Pancreas (tissue), 10 donors: Measurements from ENCODE around the gene ZMYM4. TPM values are rescaled to one million over a fixed set of nuclear protein-coding genes. Genes with fewer than 3 reads are reported as not detected.
"Not testable (repeated sequence)": the region's sequence is repeated elsewhere in the genome, so short reads cannot be mapped to it uniquely, and the experiment has no call there.

Experiments
- ATAC-seq, 4 donors: fragments of 200-7000 bp; cut with Tn5 transposase; one replicate each; pipeline versions ENCODE4 v1.8.0 to v1.9.1; 2020; ENCODE audit warnings: mild to moderate bottlenecking in 4 of 4, moderate library complexity in 4 of 4
- DNase-seq, 6 donors: peaks; one replicate each; pipeline ENCODE4 v3.0.0-alpha.2; 2020
- FAIRE-seq: peaks from 2 replicates; lab custom pipeline; 2012; peaks lifted over from hg19 to GRCh38; lab: Jason Lieb, UNC
- H3K27ac ChIP-seq, 4 donors: fragments of 200-600 bp; sonication (generic); 1 replicate in 3 of 4; 2 replicates in 1 of 4; pipeline versions ENCODE4 v1.5.0 to v1.8.0; 2020
- H3K27me3 ChIP-seq, 4 donors: fragments of 200-600 bp; one replicate each; pipeline ENCODE4 v1.8.0; 2021
- H3K36me3 ChIP-seq, 3 donors: fragments of 200-600 bp; sonication (generic) in 1 of 3; one replicate each; pipeline versions ENCODE4 v1.5.0 to v1.8.0; 2020 to 2021
- H3K4me1 ChIP-seq, 3 donors: fragments of 200-600 bp; one replicate each; pipeline ENCODE4 v1.8.0; 2021
- H3K4me3 ChIP-seq, 4 donors: fragments of 200-600 bp; sonication (generic) in 2 of 4; one replicate each; pipeline versions ENCODE4 v1.5.0 to v1.8.0; 2020 to 2021
- H3K9me3 ChIP-seq, 4 donors: fragments of 200-600 bp; one replicate each; pipeline ENCODE4 v1.8.0; 2021
- WGBS, 2 donors: extraction: QIAGEN DNeasy Blood & Tissue Kit; methylation state at CpG; one replicate each; pipeline ENCODE4 v1.1.7; 2013; 5-methylcytosine and 5-hydroxymethylcytosine counted together
- intact Hi-C, 3 donors: fragments of 100-400 bp; cut with DNase I; formaldehyde crosslinking; loops; one replicate each; pipeline versions ENCODE4 v1.11.1 to v1.14.2; 2022
- polyA plus RNA-seq, 2 donors: library from polyadenylated mRNA; stranded (reverse); fragments of 200-250 nt; gene quantifications; one replicate each; pipeline ENCODE4 v1.2.3, GENCODE V29; 2013
- total RNA-seq, 6 donors: library from RNA; stranded (reverse); fragmentation: NEBNext Ultra II Directional in 4 of 6; extraction: Animal tissue kit (Norgen Biotek cat#: 25700) in 4 of 6; gene quantifications; one replicate each; pipeline versions ENCODE4 v1.2.1 to v1.2.4, GENCODE V29; 2021 to 2023
- TF ChIP-seq, protein P1 (sequence below), 4 donors: fragments of 200-600 bp; sonication (generic) in 3 of 4; IDR thresholded peaks; one replicate each; pipeline versions ENCODE4 v1.5.0 to v1.8.0; 2021; ENCODE audit warnings: antibody characterized with exemption in 4 of 4
- donor health status: healthy with polysubstance abuse.
- donor health status: DM: no; HTN: no; CAD: no; lungs with moderate emphysema.
- donor health status: DM: no; HTN: no; CAD: no.
- donor health status: control.
- donor health status: control.
- donor health status: Bipolar disorder and iron deficiency.
- donor health status: DM: yes; HTN: yes; CAD: no.
- donor health status: DM: no; HTN: no; CAD: no.
- donor health status: DM: no; HTN: no; CAD: no.
- donor health status: DM: yes; HTN: yes; CAD: no.

ZMYM4 gene
- total and polyA plus RNA-seq, 8 donors: 10.5 to 31.1 (median 17.8) TPM

DNA sequence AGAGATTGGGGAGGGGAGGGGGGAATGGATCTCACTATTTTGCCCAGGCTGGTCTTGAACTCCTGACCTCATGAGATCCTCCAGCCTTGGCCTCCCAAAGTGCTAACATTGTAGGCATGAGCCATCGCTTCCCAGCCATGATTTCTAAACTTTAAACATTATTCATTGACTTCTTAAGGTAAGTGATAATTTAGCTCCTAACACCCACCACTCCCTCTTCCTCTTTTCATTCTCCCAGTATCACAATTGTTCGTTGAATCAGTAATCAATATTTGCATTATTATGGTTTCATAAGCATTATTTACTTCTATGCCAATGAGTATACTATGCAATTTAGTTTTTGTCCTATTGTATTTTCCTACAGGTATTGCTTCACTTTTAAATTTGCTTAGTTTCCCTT is 42.0 kb upstream of the ZMYM4 start:
- Histone ChIP-seq H3K4me3 (no peak overlapping the region), H3K27ac (no peak overlapping the region), H3K9me3 (no peaks in the 10 kb centered on the region), H3K27me3 (no peaks in the 10 kb centered on the region), H3K4me1 (no peaks in the 10 kb centered on the region), H3K36me3 (no peaks in the 10 kb centered on the region)
- TF ChIP-seq, protein P1, sequence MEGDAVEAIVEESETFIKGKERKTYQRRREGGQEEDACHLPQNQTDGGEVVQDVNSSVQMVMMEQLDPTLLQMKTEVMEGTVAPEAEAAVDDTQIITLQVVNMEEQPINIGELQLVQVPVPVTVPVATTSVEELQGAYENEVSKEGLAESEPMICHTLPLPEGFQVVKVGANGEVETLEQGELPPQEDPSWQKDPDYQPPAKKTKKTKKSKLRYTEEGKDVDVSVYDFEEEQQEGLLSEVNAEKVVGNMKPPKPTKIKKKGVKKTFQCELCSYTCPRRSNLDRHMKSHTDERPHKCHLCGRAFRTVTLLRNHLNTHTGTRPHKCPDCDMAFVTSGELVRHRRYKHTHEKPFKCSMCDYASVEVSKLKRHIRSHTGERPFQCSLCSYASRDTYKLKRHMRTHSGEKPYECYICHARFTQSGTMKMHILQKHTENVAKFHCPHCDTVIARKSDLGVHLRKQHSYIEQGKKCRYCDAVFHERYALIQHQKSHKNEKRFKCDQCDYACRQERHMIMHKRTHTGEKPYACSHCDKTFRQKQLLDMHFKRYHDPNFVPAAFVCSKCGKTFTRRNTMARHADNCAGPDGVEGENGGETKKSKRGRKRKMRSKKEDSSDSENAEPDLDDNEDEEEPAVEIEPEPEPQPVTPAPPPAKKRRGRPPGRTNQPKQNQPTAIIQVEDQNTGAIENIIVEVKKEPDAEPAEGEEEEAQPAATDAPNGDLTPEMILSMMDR (IDR thresholded peaks at IDR 0.05): no peak
- no peak for FAIRE-seq
- 75 to 81% methylated on average over 2 of the region's 2 CpGs for WGBS, 2 donors
- intact Hi-C loops: no loop called here
- no peak for ATAC-seq
- DNase-seq: no peak

DNA sequence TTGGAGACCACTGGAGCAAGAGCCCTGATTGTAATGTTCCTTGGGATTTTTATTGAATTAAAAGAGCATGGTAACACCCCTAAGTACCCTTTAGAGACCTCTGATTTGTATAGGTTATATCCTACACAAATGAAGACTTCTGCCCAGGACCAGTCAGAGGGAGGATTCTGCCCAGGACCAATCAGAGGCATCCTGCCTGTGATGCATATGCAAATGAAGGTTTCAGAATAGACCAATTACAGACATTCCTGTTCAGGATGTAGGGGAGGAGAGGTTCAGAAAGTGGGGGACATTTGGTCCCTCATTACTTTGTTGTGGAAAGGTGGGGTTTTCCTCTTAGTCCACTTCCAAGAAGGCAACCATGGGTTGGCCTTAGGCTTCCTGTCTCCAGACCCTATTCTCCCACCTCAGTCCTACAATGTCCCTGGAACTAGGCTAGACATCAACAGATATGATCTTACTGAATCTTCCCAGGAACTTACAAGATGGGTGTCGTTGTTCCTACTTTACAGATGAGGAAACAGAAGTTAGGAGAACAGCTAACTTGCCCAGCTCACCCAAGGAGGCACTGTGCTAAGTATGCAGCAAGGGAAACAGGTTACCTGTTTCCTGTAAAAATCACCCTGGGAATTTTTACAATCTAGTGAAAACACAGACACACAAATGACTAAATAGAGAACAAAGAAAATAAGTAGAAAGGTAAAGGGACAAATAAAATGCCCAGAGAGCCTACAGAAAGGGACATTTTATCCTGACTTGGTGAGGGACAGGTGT is 38.7 kb upstream of the ZMYM4 start:
- no peaks in the 10 kb centered on the region for H3K9me3 ChIP-seq
- no peak overlapping the region for H3K4me3 ChIP-seq
- H3K27me3 ChIP-seq: no peaks in the 10 kb centered on the region
- 73 to 81% methylated on average over 1 of the region's 1 CpG for WGBS, 2 donors
- DNase-seq (no peak), FAIRE-seq (no peak), ATAC-seq (no peak)
- intact Hi-C loops: no loop called here
- TF ChIP-seq, protein P1 (IDR thresholded peaks at IDR 0.05): no peak
- no peaks in the 10 kb centered on the region for H3K36me3 ChIP-seq
- no peaks in the 10 kb centered on the region for H3K4me1 ChIP-seq
- H3K27ac ChIP-seq: no peak overlapping the region

DNA sequence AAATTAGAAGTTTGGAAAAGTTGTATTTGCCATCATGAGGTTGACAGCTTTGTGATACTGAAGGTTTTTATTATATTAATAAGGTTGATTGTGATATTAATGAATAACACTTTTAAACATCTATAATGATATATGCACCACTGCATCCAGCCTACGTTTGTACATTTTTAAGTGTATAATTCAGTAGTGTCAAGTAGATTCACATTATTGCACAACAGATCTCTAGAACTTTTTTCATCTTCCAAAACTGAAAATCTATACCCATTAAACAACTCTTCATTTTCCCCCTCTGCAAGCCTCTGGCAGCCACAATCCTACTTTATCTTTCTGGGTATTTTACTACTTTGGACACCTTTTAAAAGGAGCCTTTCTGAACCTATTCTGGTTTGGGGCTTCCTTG is 37.2 kb upstream of the ZMYM4 start:
- no peak for DNase-seq
- 28 to 45% methylated on average over 1 of the region's 1 CpG for WGBS, 2 donors
- Histone ChIP-seq H3K4me3 (no peak overlapping the region), H3K27ac (no peak overlapping the region), H3K9me3 (no peaks in the 10 kb centered on the region), H3K27me3 (no peaks in the 10 kb centered on the region), H3K4me1 (no peaks in the 10 kb centered on the region), H3K36me3 (no peaks in the 10 kb centered on the region)
- no peak for FAIRE-seq
- intact Hi-C loops: no loop called here
- TF ChIP-seq, protein P1 (IDR thresholded peaks at IDR 0.05): no peak
- ATAC-seq: no peak

DNA sequence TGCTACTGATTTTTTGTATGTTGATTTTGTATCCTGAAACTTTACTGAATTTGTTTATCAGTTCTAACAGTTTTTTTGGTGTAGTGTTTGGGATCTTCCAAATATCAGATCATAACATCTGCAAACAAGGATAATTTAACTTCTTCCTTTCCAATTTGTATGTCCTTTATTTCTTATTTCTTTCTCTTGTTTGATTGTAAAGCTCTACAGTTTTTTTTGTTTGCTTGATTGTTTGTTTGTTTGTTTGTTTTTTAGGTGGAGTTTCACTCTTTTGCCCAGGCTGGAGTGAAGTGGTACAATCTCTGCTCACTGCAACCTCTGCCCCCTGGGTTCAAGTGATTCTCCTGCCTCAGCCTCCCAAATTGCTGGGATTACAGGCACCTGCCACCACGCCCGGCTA is 31.7 kb upstream of the ZMYM4 start:
- H3K27ac ChIP-seq, H3K4me1 ChIP-seq, intact Hi-C loops, H3K9me3 ChIP-seq, H3K36me3 ChIP-seq, ATAC-seq, H3K4me3 ChIP-seq, DNase-seq, H3K27me3 ChIP-seq, FAIRE-seq: not testable (repeated sequence)
- 89 to 94% methylated on average over 2 of the region's 2 CpGs for WGBS, 2 donors

DNA sequence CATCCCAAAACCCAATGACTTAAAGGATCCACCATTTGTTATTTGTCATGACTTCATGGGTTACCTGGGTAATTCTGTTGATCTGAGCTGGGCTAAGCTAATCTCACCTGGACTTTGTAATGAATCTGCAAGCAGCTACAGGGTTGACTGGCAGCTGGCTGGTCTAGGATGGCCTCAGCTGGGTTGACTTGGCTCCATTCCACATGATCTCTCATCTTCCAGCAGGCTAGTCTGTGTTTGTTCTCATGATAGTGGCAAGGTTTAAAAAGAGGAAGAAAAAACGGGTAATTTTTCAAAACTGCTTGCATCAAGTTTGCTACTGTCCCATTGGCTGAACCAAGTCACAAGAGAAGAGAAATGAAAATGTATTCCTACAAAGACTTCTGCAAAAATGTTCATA is 24.8 kb upstream of the ZMYM4 start:
- H3K27ac ChIP-seq: no peak overlapping the region
- TF ChIP-seq, protein P1 (IDR thresholded peaks at IDR 0.05): no peak
- no peaks in the 10 kb centered on the region for H3K9me3 ChIP-seq
- no peaks in the 10 kb centered on the region for H3K36me3 ChIP-seq
- WGBS, 2 donors: 7 to 15% methylated on average over 1 of the region's 1 CpG
- no peaks in the 10 kb centered on the region for H3K4me1 ChIP-seq
- intact Hi-C loops: no loop called here
- H3K4me3 ChIP-seq: no peak overlapping the region
- no peak for DNase-seq
- H3K27me3 ChIP-seq: no peaks in the 10 kb centered on the region
- no peak for FAIRE-seq
- peak in 3 of 4 donors; percentile 52 to 69 (median 65) for ATAC-seq
